H54 (cell line): ENCODE measurements around the gene NPHP4.
"Not testable (repeated sequence)": the region's sequence is repeated elsewhere in the genome, so short reads cannot be mapped to it uniquely, and the experiment has no call there.

Experiments
- DNase-seq: peaks from one replicate; pipeline ENCODE4 v3.0.0; 2011; ENCODE audit warnings: low spot score, mixed read lengths; ENCODE audit not compliant: insufficient read length
- FAIRE-seq: peaks from 3 replicates; lab custom pipeline; 2011; peaks lifted over from hg19 to GRCh38; lab: Jason Lieb, UNC
- POLR2A ChIP-seq: IDR thresholded peaks from 2 replicates; pipeline ENCODE4 v1.6.1; 2011; ENCODE audit warnings: low read depth, mild to moderate bottlenecking, low read length

NPHP4 gene

GRCh38 chr1:5927506-5928370 is 64.5 kb downstream of the NPHP4 start:
- FAIRE-seq (no peak), DNase-seq (no peak)
- TF ChIP-seq POLR2A, result no peak

GRCh38 chr1:5926686-5927435 is 65.4 kb downstream of the NPHP4 start:
- no peak for TF ChIP-seq POLR2A
- FAIRE-seq (no peak), DNase-seq (no peak)

GRCh38 chr1:5922700-5923330 is 69.4 kb downstream of the NPHP4 start:
- not testable (repeated sequence) for FAIRE-seq

GRCh38 chr1:5921671-5922070 is 70.6 kb downstream of the NPHP4 start:
- FAIRE-seq, result no peak
- TF ChIP-seq POLR2A, result no peak
- DNase-seq, result no peak

More at GRCh38 chr1:5922700-5923330, 69.4 kb downstream of the NPHP4 start:
- DNase-seq, result not testable (repeated sequence)

GRCh38 chr1:5921129-5921528 is 71.1 kb downstream of the NPHP4 start:
- DNase-seq (no peak), FAIRE-seq (no peak)
- TF ChIP-seq POLR2A, result no peak

- FAIRE-seq (no peak), DNase-seq (no peak)
- TF ChIP-seq POLR2A, result no peak
These were observed 72.0 kb downstream of the NPHP4 start for GRCh38 chr1:5920201-5920600.

GRCh38 chr1:5918275-5918649 is 74.0 kb downstream of the NPHP4 start:
- TF ChIP-seq POLR2A, result no peak
- no peak for FAIRE-seq

GRCh38 chr1:5917591-5918274 is 74.5 kb downstream of the NPHP4 start:
- no peak for DNase-seq
- FAIRE-seq, result no peak
- no peak for TF ChIP-seq POLR2A

More at GRCh38 chr1:5918275-5918649, 74.0 kb downstream of the NPHP4 start:
- DNase-seq, result no peak

- no peak for TF ChIP-seq POLR2A
- no peak for DNase-seq
- no peak for FAIRE-seq
These were observed 75.0 kb downstream of the NPHP4 start for GRCh38 chr1:5917281-5917590.

- no peak for DNase-seq
- no peak for FAIRE-seq
- no peak for TF ChIP-seq POLR2A
These were observed 75.5 kb downstream of the NPHP4 start for GRCh38 chr1:5916572-5917280.

GRCh38 chr1:5915587-5916571 is 76.3 kb downstream of the NPHP4 start:
- FAIRE-seq, result no peak
- DNase-seq, result peak; percentile 33
- TF ChIP-seq POLR2A, result no peak
